NCI-H69 (cell line): ENCODE results near the gene TMEM82.

Source experiments
- DNase-seq: peaks from one replicate; lab custom pipeline; 2025; lab: John Stamatoyannopoulos, UW

Gene TMEM82

GRCh38 chr1:15788624-15789301 is 46.5 kb downstream of the TMEM82 start:
- no peak for DNase-seq

GRCh38 chr1:15796086-15796462 is 53.8 kb downstream of the TMEM82 start:
- DNase-seq = no peak
